BLaER1 treated with 17β-estradiol and CSF1 and Interleukin-3, amounts not matched to agents 10 nM and 100 nM (cell line): ENCODE data around the gene PLAU.

ENCODE experiments used
- H3K27ac ChIP-seq, 11 experiments: shearing (Covaris generic); formaldehyde crosslinking; 2 replicates each; pipeline ENCODE4 v1.8.1; 2022
- H3K27me3 ChIP-seq, 11 experiments: shearing (Covaris generic); formaldehyde crosslinking; 2 replicates each; pipeline ENCODE4 v1.8.1; 2022
- H3K36me3 ChIP-seq, 11 experiments: shearing (Covaris generic); formaldehyde crosslinking; 2 replicates each; pipeline ENCODE4 v1.8.1; 2022
- H3K4me1 ChIP-seq, 10 experiments: shearing (Covaris generic); formaldehyde crosslinking; 2 replicates each; pipeline ENCODE4 v1.8.1; 2022
- H3K4me2 ChIP-seq, 11 experiments: shearing (Covaris generic); formaldehyde crosslinking; 2 replicates each; pipeline ENCODE4 v1.8.1; 2022
- H3K4me3 ChIP-seq, 10 experiments: shearing (Covaris generic); formaldehyde crosslinking; 2 replicates each; pipeline ENCODE4 v1.8.1; 2022
- H3K9ac ChIP-seq, 11 experiments: shearing (Covaris generic); formaldehyde crosslinking; 2 replicates each; pipeline ENCODE4 v1.8.1; 2022
- H3K9me3 ChIP-seq, 11 experiments: shearing (Covaris generic); formaldehyde crosslinking; replicated peaks in 1 of 11; 2 replicates each; pipeline ENCODE4 v1.8.1; 2022
- H4K20me1 ChIP-seq, 11 experiments: shearing (Covaris generic); formaldehyde crosslinking; 2 replicates each; pipeline ENCODE4 v1.8.1; 2022
- Cebpa-rat ChIP-seq, 11 experiments: shearing (Covaris generic); IDR thresholded peaks; 2 replicates each; pipeline ENCODE4 v1.8.1; 2022

The PLAU gene

DNA sequence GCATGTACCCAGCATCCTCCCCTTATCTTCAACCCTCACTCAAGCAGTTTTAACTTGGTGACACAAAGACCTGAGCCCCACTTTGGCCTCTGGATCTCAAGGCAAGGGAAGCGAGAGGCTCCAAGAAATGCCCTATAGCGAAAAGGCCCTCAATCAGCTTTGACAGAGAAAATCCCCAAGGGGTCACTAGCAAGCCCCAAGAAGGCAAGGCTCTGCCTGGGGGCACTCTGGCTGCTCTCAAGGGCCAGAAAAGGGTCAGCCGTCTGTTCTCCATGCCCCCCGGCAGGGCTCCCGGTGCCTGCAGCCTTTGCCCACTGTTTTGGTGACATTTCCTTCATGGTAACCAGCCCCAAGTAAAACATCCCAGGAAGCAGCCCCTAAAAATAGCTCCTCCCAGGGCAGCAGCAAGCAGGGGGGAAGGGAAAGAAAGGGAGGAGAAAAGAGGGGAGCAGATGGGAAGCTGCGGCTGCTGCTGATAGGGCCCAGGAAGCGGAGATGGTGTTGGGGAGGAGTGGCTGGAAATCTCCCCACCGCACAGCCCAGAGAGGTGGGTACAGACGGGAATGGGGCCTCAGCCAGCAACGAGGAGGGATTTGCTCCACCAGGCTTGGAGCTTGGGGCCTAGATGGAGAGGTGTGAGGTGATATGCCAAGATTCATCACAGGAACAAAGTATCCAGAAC is 43.7 kb upstream of the PLAU start:
- Histone ChIP-seq H3K27me3 (no peaks in the 10 kb centered on the region), H3K4me2 (peak overlapping the region; percentile 66 to 98 (median 92)), H3K9ac (peak overlapping the region; percentile 45 to 72 (median 63); a peak in 20 of 22 replicates), H3K4me3 (peak overlapping the region in 3 of 10 experiments; percentile 3 to 32 (median 24); a peak in 2 of 20 replicates), H3K27ac (peak overlapping the region; percentile 7 to 82 (median 78); a peak in 20 of 22 replicates), H4K20me1 (peaks cover 0 to 18% (median 7%) of the 10 kb centered on the region in 11 experiments; a peak in 12 of 22 replicates), H3K4me1 (peaks cover 52 to 84% (median 68%) of the 10 kb centered on the region in 10 experiments), H3K36me3 (peaks cover 20 to 68% (median 42%) of the 10 kb centered on the region in 11 experiments; a peak in 21 of 22 replicates), H3K9me3 (no peaks in the 10 kb centered on the region)
- no peak for TF ChIP-seq Cebpa-rat (IDR thresholded peaks at IDR 0.05)

DNA sequence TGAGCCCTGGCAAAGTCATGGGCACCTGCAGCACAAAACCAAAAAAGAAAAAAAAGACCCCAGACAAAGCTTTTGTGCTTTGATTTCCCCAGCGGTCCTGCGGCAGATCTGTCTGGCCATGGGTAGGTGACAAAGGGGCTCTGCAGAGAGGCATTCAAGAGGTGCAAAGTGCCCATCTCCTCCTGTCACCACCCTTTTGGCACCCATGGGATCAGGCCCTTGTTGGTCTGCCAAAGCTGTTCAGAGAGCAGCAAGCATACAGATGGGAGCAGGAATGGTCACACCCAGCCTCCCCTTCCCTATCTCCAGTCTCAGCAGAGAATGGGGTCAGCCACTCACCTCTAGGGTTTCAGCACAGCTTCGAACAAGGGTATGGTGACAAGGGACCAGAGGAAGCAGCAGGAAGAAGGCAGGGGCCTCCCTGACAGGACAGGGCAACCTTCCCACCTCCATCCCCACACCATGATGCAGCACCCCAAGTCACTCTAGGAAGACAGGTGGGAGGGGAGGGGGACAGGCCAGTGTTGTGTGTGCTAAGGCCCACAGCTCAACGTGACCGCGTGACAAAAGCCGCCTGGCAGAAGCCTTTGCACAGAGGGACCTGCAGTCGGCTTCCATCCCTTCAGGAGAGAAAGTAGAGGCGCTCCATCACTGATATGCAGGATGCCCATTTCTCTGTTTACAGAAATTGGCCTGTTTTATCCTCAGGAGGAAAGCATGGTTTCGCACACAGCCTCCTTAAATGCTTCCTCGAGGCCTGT is 42.9 kb upstream of the PLAU start:
- Histone ChIP-seq H3K4me3 (no peak overlapping the region), H3K9me3 (no peaks in the 10 kb centered on the region), H3K27me3 (no peaks in the 10 kb centered on the region), H3K9ac (peak overlapping the region; percentile 33 to 72 (median 63); a peak in 12 of 22 replicates), H4K20me1 (peaks cover 6 to 26% (median 15%) of the 10 kb centered on the region in 11 experiments; a peak in 19 of 22 replicates), H3K27ac (peak overlapping the region in 9 of 11 experiments; percentile 67 to 82 (median 79); a peak in 15 of 22 replicates), H3K36me3 (peaks cover 20 to 62% (median 42%) of the 10 kb centered on the region in 11 experiments; a peak in 21 of 22 replicates), H3K4me2 (peak overlapping the region; percentile 66 to 98 (median 92)), H3K4me1 (peaks cover 59 to 84% (median 72%) of the 10 kb centered on the region in 10 experiments)
- no peak for TF ChIP-seq Cebpa-rat (IDR thresholded peaks at IDR 0.05)

DNA sequence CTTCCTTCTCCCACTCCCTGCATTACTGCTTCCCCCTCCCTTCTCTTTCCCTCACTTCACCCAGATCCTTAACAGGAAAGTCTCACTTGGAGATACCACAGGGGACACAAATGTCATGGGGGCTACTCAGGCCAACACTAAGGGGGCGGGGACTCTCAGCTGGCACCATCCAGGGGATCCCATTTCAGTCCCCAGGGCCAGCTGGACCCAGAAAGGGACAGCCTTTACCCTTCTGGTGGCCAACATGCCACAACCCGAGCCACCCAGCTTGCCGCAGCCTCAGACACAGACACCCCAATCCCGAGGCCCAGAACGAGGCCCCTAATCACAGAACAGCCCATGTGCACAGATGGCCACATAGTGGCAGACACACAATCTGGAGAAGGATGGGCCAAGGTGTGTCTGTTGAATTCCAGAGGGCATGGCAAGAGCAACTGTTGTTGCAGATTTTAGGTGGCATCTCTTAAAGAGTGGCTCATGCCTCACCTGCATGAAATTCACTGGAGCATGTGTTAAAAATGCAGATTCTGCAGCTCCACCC is 42.2 kb upstream of the PLAU start:
- no peak overlapping the region for H3K4me3 ChIP-seq
- H3K36me3 ChIP-seq = peaks cover 16 to 57% (median 38%) of the 10 kb centered on the region in 11 experiments; a peak in 21 of 22 replicates
- peaks cover 59 to 81% (median 72%) of the 10 kb centered on the region in 10 experiments for H3K4me1 ChIP-seq
- H4K20me1 ChIP-seq = peaks cover 9 to 29% (median 19%) of the 10 kb centered on the region in 11 experiments; a peak in 19 of 22 replicates
- peak overlapping the region in 4 of 11 experiments; percentile 25 to 80 (median 72); a peak in 3 of 22 replicates for H3K27ac ChIP-seq
- no peak for TF ChIP-seq Cebpa-rat (IDR thresholded peaks at IDR 0.05)
- no peaks in the 10 kb centered on the region for H3K9me3 ChIP-seq
- H3K9ac ChIP-seq = peak overlapping the region in 2 of 11 experiments; percentile 10 to 69; a peak in 2 of 22 replicates
- peak overlapping the region; percentile 66 to 98 (median 92); a peak in 21 of 22 replicates for H3K4me2 ChIP-seq
- H3K27me3 ChIP-seq = no peaks in the 10 kb centered on the region

DNA sequence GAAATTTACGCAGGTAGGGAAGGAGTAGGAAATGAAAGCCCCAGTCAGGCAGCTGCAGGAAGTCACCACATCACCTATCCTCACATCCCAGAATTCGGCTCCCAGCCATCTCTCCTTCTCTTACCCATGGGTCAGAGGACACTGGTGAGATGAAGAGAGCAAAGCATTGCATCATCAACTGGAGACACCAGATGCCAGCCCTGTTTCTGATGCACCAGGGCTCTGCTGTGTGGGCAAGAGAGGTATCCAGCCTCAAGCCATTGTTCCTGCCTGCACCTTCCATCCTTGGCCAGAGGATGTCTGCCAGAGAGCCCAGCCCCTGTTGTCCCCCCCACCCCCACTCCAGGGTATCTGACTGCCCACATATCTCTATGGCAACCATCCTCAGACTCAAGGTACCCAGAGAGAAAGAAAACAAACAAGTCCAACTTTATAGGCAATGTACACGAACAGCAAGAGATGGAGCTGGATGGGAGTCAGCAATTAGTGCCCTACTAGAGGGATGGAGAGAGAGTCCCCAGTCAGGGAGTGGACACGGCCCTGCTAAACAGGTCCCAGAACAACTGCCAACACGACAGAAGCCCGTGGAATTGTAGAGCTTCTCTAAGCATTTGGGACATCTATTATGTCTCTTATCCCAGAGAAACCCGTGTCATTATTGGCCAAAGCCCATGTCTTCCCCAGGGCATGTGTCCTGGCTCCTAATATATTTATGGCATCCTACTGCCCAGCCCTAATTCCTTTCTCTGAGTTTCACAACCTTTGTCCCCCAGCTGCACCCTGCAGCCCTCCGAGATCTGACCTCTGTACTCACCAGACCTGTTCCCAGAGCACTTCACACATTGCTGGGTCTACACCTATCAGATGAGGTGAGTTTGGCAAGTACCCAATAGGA is 39.4 kb upstream of the PLAU start:
- peaks cover 52 to 77% (median 66%) of the 10 kb centered on the region in 10 experiments for H3K4me1 ChIP-seq
- peaks cover 9 to 29% (median 19%) of the 10 kb centered on the region in 11 experiments; a peak in 19 of 22 replicates for H4K20me1 ChIP-seq
- H3K27ac ChIP-seq = no peak overlapping the region
- no peaks in the 10 kb centered on the region for H3K27me3 ChIP-seq
- peak overlapping the region in 7 of 11 experiments; percentile 13 to 65 (median 43); a peak in 8 of 22 replicates for H3K9ac ChIP-seq
- H3K4me2 ChIP-seq = peak overlapping the region; percentile 79 to 96 (median 90)
- no peaks in the 10 kb centered on the region for H3K9me3 ChIP-seq
- peaks cover 14 to 48% (median 32%) of the 10 kb centered on the region in 11 experiments; a peak in 21 of 22 replicates for H3K36me3 ChIP-seq
- H3K4me3 ChIP-seq = no peak overlapping the region
- TF ChIP-seq Cebpa-rat (IDR thresholded peaks at IDR 0.05) = peak in 2 of 11 experiments; percentile 40 to 60; a peak in 4 of 22 replicates

DNA sequence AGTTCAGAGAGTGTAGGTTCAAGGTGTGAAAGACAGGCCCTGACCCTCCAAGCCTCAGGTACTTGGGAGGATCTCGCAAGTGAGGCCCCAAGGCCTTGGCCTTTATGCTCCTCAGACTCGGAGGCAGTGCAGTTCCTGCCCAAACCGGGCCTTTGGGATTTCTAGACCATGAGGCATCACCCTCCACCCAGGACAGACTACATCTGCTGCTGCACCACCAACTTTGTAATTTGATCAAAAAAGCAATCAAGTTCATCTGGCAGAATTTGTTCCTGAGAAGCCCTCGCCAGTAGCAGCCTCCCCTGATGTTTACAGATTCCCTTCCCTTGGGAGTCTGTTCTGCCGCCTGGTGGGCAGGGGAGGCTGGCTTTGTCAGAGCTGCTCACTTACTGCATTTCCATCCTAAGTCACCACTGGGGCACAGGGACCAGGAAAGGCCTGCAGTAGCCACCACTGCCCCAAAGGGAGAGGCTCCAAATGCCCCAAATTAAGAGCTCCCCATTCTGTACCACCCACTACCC is 38.7 kb upstream of the PLAU start:
- Histone ChIP-seq H3K4me3 (peak overlapping the region in 8 of 10 experiments; percentile 47 to 70 (median 54); a peak in 11 of 20 replicates), H3K9me3 (no peaks in the 10 kb centered on the region), H4K20me1 (peaks cover 9 to 29% (median 19%) of the 10 kb centered on the region in 11 experiments; a peak in 19 of 22 replicates), H3K27ac (no peak overlapping the region; a peak in 1 of 22 replicates), H3K27me3 (no peaks in the 10 kb centered on the region), H3K36me3 (peaks cover 14 to 48% (median 32%) of the 10 kb centered on the region in 11 experiments; a peak in 21 of 22 replicates), H3K4me2 (peak overlapping the region; percentile 79 to 96 (median 90)), H3K4me1 (peaks cover 45 to 72% (median 60%) of the 10 kb centered on the region in 10 experiments), H3K9ac (peak overlapping the region in 9 of 11 experiments; percentile 2 to 71 (median 63); a peak in 11 of 22 replicates)
- no peak for TF ChIP-seq Cebpa-rat (IDR thresholded peaks at IDR 0.05)

DNA sequence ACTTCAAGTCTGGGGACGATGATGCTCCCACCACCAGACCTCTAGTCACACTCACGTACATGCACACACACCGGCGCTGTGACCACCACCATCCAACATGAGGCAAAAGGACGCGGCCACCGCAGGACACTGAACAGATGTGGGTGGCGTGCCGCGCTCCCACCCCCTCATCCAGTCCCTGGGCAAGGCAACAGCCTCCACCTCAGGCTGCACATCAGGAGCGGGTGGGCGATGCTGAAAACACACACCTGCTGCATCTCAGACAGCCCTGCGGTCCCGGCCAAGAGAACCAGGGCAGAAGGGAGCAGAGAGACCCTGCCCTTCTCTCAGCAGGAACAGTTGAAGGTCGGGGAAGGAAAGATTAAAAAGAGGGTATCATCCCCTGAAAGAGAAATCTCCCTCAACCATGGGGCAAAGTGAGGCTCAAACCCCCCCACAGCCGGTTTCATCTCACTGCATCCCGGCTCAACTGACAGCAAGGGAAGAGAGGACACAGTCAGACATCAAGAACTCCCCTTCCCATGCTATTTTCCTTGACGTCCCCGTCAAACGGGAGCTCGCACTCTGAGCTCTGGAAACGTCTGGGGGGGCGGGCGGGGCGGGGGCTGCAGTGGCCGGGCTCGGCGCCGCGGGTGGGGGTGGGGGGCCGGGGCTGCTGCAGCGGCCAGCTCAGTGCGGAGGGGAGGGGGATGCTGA is 37.6 kb upstream of the PLAU start:
- Histone ChIP-seq H3K27ac (no peak overlapping the region; a peak in 2 of 22 replicates), H3K9ac (peak overlapping the region; percentile 27 to 76 (median 55); a peak in 18 of 22 replicates), H3K4me1 (peaks cover 34 to 62% (median 50%) of the 10 kb centered on the region in 10 experiments)

DNA sequence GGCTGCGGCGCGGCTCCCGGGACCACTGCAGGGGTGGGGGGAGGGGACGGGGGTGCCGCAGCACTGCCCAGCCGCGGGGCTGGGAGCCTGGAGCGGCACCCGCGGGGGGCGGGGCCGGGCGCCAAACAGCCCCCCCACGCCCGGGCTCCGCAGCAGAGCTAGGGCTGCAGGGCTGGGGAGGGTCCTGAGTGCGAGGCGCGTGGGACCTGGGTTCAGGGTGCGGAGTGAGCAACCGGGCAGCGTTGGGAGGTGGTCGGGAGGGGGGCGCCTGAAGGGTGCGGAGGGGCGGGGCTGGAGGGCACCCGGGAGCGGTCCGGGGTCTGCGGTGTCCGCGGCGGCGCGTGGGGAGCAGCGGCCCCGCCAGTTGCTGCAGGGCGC is 37.1 kb upstream of the PLAU start:
- H3K4me2 ChIP-seq = peak overlapping the region; percentile 47 to 70 (median 58); a peak in 15 of 22 replicates
- no peaks in the 10 kb centered on the region for H3K27me3 ChIP-seq
- no peaks in the 10 kb centered on the region for H3K9me3 ChIP-seq
- peak overlapping the region; percentile 45 to 81 (median 73); a peak in 16 of 22 replicates for H3K9ac ChIP-seq
- no peak for TF ChIP-seq Cebpa-rat (IDR thresholded peaks at IDR 0.05)
- peaks cover 14 to 32% (median 28%) of the 10 kb centered on the region in 11 experiments; a peak in 21 of 22 replicates for H3K36me3 ChIP-seq
- peaks cover 29 to 56% (median 44%) of the 10 kb centered on the region in 10 experiments for H3K4me1 ChIP-seq
- H4K20me1 ChIP-seq = peaks cover 9 to 29% (median 19%) of the 10 kb centered on the region in 11 experiments; a peak in 19 of 22 replicates
- peak overlapping the region in 4 of 11 experiments; percentile 28 to 69 (median 54); a peak in 4 of 22 replicates for H3K27ac ChIP-seq
- H3K4me3 ChIP-seq = peak overlapping the region; percentile 60 to 80 (median 68)

More for the DNA sequence above, 37.6 kb upstream of the PLAU start:
- peak overlapping the region; percentile 79 to 96 (median 90) for H3K4me2 ChIP-seq
- H3K9me3 ChIP-seq = no peaks in the 10 kb centered on the region
- peak overlapping the region; percentile 12 to 80 (median 68); a peak in 19 of 20 replicates for H3K4me3 ChIP-seq
- peaks cover 14 to 38% (median 32%) of the 10 kb centered on the region in 11 experiments; a peak in 21 of 22 replicates for H3K36me3 ChIP-seq
- TF ChIP-seq Cebpa-rat (IDR thresholded peaks at IDR 0.05) = no peak
- H3K27me3 ChIP-seq = no peaks in the 10 kb centered on the region
- H4K20me1 ChIP-seq = peaks cover 9 to 29% (median 19%) of the 10 kb centered on the region in 11 experiments; a peak in 19 of 22 replicates
